Left kidney (tissue), 2 donors: ENCODE measurements around the gene GPX3. TPM values are rescaled to one million over a fixed set of nuclear protein-coding genes. Genes with fewer than 3 reads are reported as not detected.
A peak's percentile ranks its signal among the peaks of the same experiment; 100 is the strongest.

Experiments used
- DNase-seq: peaks from one replicate; pipeline ENCODE4 v3.0.0-alpha.2; 2013
- polyA plus RNA-seq: library from polyadenylated mRNA; unstranded; fragments of 120-200 nt; gene quantifications from one replicate; pipeline ENCODE4 v1.2.1, GENCODE V29; 2013; ENCODE audit not compliant: insufficient read length

The GPX3 gene
- polyA plus RNA-seq, 1 donor = 1,238 TPM

DNA sequence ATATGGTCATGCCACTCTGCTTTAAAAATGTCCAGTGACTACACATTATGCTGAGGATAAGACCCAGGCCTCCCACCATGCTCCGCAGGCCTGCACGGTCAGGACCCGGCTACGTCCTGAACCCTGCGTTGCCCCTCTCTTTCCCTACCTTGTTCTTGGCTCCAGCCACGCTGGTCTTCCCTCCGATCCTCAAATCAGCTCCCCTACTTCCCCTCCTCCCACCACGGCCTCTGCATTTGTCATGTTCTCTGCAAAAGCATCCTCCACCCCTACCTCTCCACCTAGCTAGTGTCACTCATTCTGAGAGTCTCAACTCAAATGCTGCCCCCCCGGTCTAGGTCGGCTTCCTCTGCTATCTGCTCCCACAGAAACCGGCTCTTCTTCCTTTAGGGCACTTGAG lies 11.2 kb downstream of the GPX3 start:
- no peak for DNase-seq

GRCh38 chr5:151033217-151033934 lies 13.0 kb downstream of the GPX3 start:
- no peak for DNase-seq

GRCh38 chr5:151034422-151035379 lies 14.3 kb downstream of the GPX3 start:
- no peak for DNase-seq

DNA sequence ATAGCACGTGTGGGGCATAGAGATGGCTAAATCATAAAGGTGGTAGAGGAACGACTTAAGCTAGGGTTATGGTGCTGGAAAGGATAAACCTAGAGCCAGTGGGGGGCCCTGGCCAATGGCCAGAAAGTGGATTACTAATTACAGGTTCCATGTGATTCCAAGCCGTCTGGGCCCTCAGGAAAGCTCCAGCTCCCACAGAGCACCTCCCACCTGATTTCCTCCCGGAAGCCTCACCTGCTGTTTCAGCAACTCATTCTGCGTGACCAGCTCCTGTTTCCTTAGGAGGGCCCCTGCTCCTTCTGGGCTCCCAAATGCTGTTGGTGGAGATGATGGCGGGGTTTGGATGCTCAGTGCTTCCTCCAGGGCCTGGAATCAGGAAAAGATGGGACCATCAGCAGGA lies 16.2 kb downstream of the GPX3 start:
- DNase-seq = peak; percentile 28

GRCh38 chr5:151037561-151038411 lies 17.4 kb downstream of the GPX3 start:
- DNase-seq = peak; percentile 46

GRCh38 chr5:151038412-151038745 lies 18.0 kb downstream of the GPX3 start:
- DNase-seq = no peak

- no peak for DNase-seq
Measured at GRCh38 chr5:151038801-151039238, 18.4 kb downstream of the GPX3 start.

DNA sequence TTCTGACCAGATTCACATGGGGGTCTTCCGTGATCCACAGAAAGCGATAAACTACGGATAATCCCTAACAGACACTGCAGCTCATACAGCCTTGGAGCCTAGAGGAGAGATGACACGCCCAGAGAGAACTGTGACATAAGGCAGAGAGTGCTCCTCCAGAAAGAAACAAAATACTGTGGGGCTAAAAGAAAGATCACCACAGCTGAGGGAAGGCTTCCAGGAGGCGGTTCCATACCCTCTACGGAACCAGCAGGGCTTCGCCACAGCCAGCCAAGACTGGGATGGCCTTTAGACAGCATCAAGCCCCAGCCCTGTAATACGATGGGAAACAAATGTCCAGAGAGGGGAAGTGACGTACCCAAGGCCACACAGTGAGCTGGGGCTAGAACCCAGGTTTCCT lies 19.3 kb downstream of the GPX3 start:
- no peak for DNase-seq

DNA sequence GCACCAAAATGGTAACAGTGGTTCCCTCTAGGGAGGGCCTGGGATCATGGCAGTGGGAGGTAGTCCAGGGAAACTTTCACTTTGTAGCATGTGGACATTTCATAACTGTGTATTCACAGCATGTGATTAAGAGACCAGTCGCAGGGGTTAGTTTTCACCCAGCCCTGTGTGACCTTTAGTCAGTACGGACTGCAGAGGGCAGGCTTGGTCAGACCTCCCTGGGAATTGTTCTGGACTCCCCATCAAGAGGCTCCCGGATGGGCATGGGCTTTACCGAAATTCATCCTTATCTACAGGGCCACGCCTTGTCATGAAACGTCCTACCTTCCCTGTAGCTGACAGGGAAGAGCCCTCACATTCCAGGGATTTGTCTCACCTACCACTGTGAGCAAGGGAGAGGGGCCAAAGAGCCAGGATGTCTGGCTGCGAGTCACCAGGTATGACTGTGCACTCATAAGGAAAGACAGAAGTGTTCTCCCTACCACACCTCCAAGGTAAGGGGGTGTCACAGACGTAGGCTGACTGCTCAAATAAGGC lies 19.9 kb downstream of the GPX3 start:
- DNase-seq = no peak

DNA sequence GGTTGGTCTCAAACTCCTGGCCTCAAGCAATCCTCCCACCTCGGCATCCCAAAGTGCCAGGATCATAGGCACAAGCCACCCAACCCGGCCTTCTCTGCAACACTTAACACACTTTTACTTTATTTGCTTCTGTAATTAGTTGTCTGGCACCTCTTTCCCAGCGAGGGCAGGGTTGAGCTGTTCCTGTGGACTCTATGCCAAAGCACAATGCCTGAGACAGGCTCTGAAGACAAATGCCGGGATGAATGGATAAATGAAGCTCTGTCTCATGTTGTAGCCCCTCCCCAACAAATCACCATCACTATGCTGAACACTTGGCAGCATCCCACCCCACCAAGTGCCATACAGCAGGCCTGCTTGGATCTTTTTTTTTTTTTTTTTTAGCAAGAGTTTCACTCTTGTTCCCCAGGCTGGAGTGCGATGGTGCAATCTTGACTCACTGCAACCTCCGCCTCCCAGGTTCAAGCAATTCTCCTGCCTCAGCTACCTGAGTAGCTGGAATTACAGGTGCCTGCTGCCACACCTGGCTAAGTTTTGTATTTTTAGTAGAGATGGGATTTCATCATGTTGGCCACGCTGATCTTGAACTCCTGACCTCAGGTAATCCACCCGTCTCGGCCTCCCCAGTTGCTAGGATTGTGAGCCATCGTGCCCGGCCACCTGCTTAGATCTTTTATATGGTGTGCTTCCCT lies 21.3 kb downstream of the GPX3 start:
- DNase-seq = no peak

- DNase-seq = no peak
Measured at GRCh38 chr5:151042453-151043093, 22.2 kb downstream of the GPX3 start.

- no peak for DNase-seq
Measured at GRCh38 chr5:151047814-151048425, 27.5 kb downstream of the GPX3 start.

- no peak for DNase-seq
Measured at GRCh38 chr5:151048526-151048925, 28.1 kb downstream of the GPX3 start.

DNA sequence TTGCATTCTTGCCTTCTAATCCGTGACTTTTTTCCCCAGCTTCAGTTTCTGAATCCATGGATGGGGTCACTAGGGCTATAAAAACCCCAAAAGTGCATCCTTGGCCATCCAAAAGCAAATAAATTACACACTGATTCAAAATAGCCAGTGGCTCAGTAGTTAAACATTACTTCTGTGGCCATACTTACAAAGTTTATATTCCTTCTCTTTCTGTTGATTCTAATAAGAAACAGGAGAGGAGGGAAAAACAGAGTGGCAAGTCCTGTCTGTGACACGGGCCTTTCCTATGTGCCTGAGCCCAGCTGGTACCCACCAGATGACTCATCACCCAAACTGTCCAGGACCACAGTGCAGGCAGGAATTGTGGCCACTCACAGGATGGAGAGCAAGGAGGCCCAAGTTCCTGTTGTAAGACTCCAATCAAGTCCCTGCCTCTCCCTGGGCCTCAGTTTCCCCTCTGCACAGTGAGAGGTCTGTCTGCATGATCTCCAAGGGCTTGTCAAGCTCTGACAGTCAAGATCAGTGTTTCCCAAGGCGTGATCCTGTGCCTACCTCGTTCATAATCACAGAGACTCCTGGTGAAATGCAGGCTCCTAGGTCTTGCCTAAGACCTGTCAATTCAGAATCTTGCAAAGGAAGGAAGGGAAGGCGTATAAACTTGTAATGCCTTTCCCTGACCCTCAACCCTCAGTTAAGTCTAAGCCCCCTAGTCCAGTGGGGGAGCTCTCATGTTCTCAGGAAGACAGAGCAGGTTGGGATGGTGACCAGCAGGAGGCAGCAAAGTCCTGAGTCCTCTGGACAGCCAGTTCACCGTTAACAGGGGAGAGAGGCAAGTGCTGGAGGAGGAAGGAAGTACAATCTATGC lies 30.9 kb downstream of the GPX3 start:
- DNase-seq = peak; percentile 76

DNA sequence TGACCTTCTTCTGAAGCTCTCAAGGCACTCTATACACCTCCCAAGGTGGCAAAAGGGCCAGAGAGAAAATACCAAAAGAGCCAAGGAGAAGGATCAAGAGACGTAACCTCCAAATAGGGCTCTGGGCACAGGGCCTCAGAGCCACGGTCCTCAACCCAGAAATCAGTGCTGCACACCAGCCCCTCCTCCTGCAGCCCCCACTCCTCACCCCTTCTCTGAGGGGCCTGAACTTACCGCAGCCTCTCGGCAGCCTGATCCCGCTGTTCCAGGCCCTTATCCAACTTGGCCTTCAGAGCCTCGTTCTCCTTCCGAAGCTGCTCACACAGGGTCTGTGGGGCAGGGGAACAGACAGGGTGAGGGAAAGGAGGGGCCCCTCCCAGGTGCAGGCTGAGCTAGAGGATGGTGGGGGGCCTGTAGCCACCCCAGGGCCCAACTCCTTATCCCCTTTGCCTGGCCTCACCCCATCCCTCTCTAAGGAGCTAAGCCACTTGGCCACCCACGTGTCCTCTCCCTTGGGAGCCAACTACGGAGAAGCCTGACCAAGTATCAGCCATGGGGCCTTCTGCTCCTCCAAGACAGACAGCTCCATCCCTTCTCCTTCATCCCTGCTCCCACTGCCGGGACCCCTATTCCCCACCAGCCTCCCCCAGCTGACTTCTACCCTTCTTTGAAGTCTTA lies 31.7 kb downstream of the GPX3 start:
- DNase-seq = no peak

- DNase-seq = no peak
Measured at GRCh38 chr5:151052836-151053235, 32.4 kb downstream of the GPX3 start.

- DNase-seq = no peak
Measured at GRCh38 chr5:151053796-151054462, 33.5 kb downstream of the GPX3 start.

DNA sequence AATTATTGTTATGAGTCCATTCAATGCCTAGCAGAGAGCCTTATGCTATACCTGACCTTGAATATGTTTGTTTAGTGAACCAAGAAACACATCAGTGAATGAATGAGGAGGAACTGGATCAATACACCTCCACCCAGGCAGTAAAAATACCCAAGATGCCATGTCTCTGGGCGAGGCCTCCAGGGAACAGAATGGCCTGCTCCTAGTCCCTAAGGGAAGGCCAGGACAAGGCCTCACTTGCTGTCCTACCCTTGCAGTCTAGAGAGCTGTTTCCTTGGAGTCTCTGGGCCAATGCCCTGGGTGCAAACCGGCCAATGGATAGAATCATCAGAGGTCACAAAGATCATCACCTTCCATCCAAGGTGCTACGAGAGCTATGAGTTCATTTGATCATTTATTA lies 34.3 kb downstream of the GPX3 start:
- DNase-seq = no peak
